Central memory CD4-positive, alpha-beta T cell (primary cell): ENCODE results near the gene NPVF.

Experiments
- DNase-seq: peaks from one replicate; pipeline ENCODE4 v3.0.0; 2022

The NPVF gene

GRCh38 chr7:25223206-25223605, 5.1 kb downstream of the NPVF start:
- DNase-seq: no peak

DNA sequence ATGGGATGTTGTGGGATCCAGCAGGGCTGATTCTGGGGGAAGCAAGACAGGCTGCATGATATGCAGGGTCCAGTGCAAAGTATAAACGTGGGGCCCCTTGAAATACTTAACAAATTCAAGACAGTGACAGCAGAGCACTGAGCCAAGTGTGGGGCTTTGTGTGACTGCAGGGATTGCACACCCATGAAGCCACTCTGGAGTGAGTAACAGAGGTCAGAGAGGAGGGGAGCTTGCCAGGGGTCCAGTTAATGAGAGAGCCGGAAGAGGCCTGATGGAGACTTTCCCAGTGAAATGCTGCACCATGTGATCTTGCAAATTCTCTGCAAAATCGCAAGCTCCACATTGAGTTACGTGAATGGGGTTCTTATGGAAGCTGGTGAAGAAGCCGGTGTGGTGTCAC, 5.6 kb downstream of the NPVF start:
- no peak for DNase-seq

GRCh38 chr7:25221009-25221408, 7.3 kb downstream of the NPVF start:
- no peak for DNase-seq

DNA sequence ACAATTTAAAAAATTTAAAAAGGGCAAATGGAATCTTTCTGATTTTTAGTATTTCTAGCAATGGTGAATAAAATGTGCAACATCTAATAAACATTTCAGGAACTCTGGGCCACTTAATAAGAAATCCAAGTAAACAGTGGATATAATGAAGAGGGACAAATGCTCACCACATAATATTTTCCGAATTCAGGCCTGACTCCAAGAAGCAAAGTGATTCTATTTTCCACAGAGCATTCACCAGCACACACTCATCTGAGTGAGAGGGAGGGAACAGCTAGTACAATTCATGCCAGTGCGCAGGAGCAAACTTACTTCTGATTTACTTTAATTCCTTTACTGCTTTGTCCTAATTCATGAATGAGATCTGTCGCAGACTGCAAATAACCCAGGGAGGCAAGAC, 10.1 kb downstream of the NPVF start:
- DNase-seq: no peak

GRCh38 chr7:25216837-25217236, 11.4 kb downstream of the NPVF start:
- DNase-seq: peak; percentile 11

GRCh38 chr7:25215694-25216335, 12.5 kb downstream of the NPVF start:
- DNase-seq: no peak

GRCh38 chr7:25208525-25209221, 19.6 kb downstream of the NPVF start:
- no peak for DNase-seq

DNA sequence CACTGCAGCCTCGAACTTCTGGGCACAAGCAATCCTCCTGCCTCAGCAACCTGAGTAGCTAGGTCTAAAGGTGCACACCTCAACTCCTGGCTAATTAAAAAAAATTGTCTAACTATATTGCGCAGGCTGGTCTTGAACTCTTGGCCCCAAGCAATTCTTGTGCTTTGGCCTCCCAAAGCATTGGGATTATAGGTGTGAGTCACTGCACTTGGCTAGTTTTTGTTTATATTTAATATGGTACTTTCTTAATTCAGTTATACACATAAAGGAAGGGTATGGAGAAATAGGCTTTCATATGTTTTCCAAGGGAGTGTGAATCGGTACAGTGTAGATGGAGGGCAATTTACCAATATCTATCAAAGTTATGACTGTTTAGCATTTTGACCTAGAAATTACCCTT, 20.4 kb downstream of the NPVF start:
- no peak for DNase-seq

DNA sequence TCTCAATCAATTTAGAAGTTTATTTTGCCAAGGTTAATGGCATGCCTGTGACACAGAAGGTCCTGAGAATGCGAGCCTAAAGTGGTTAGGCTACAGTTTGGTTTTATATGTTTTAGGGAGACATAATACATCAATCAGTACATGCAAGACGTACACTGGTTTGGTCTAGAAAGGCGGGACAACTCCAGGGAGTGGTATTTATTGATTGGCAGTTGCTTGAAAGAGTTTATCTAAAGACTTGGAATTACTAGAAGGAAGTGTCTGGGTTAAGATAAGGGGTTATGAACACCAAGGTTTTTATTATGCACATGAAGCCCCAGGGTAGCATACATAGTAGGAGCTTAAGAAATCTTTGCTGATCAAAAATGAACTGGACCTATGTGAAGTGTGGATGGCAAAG, 21.5 kb downstream of the NPVF start:
- no peak for DNase-seq

- no peak for DNase-seq
Measured at GRCh38 chr7:25196132-25196896, 32.0 kb downstream of the NPVF start.

DNA sequence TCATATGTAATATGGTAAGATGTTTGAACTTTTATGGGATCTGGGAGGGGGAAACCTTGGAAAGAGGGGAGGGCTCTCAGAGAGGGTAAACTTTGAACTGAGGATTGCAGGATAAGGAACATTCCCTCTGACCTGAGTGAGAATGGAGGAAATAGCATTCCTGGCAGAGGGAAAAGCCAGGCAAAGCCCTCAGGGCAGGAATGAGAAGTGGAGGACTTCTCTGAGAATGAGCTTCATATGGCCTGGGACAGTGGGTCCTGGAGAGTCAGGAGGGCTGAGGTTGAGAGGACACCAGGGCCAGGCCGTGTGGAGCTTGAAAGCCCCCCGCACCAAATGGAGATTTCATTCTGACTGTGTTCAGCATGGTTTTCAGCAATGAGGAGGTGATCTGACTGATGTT, 34.2 kb downstream of the NPVF start:
- DNase-seq: no peak

GRCh38 chr7:25192043-25192442, 36.2 kb downstream of the NPVF start:
- DNase-seq: no peak

GRCh38 chr7:25189197-25189596, 39.1 kb downstream of the NPVF start:
- DNase-seq: no peak

GRCh38 chr7:25187932-25188331, 40.4 kb downstream of the NPVF start:
- no peak for DNase-seq

DNA sequence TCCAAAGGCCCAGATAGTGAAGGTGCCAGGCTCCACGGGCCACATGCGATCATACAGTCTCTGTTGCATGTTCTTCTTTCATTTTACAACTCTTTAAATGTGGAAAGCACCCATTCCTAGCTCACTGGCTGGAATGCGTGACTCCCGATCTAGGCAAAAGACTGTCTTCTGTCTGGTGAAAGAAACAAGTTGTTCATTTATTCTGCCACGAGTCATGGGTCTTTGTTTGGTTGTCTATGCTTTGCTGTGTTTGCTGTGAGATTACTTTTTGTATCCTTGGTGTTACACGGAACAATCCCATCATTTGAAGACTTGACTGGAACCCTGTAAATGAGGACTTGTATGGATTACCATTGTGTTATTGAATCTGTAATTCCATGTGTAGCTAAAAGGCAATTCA, 41.9 kb downstream of the NPVF start:
- DNase-seq: no peak

GRCh38 chr7:25181532-25181931, 46.8 kb downstream of the NPVF start:
- DNase-seq: no peak

GRCh38 chr7:25180946-25181345, 47.3 kb downstream of the NPVF start:
- DNase-seq: no peak

GRCh38 chr7:25180592-25180923, 47.7 kb downstream of the NPVF start:
- no peak for DNase-seq

DNA sequence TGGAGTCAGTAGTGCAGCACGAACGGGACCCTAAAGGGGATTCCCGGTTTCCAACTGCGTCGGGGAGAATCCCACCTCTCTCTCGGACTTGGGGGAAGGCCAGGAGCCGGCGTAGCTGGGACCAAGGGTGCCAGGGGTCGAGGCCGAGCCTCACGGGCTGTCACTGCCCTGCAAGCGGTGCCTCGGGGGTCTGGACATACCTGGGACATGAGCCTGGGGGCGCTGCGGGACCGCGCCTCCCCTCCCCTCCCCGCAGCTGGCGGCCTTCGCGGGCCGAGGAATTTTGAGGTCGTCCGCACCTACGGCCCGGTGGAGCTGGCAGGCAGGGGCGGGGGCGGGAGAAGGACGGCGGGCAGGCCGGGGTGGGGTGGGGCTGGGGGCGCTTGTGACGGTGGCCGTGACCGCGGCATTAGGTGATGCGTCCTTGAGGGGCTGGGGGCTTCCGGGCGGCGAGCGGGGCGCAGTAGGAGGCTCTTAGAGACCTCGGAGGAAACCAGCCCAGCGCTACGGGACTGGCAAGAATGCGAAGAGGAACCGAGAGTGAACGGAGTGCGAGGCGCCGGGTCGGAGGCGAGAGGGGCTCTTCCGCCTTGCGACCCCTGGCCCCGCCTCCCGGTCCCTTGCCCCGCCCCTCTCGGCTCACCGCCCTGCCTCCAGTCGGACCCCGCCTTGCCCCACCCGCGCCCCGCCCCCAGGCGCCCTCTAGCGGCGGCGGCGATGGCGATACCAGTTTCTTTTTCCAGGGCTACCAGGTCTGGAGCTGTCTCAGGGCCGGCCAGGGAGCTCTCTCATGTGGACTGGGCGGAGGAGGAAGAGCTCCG, 48.3 kb downstream of the NPVF start:
- DNase-seq: peak; percentile 90

GRCh38 chr7:25179325-25179724, 49.0 kb downstream of the NPVF start:
- no peak for DNase-seq
